HepG2 (cell line): ENCODE results near the gene WDR26. TPM values are rescaled to one million over a fixed set of nuclear protein-coding genes. Genes with fewer than 3 reads are reported as not detected.

ENCODE experiments used
- HDAC6 ChIP-seq: fragments of 200-600 bp; sonication (generic); IDR thresholded peaks from 2 replicates; pipeline ENCODE4 v1.7.0; 2017; ENCODE audit warnings: mild to moderate bottlenecking, antibody characterized with exemption, low read length, low read depth
- IRF2 ChIP-seq: IDR thresholded peaks from 2 replicates; pipeline ENCODE4 v1.6.1; 2018; ENCODE audit warnings: missing genetic modification reagents, missing compliant biosample characterization
- MEIS1 ChIP-seq: sonication (generic); formaldehyde crosslinking; IDR thresholded peaks from 2 replicates; pipeline ENCODE4 v1.9.0; 2021; ENCODE audit warnings: mild to moderate bottlenecking, missing genetic modification reagents, moderate library complexity, borderline replicate concordance
- MTA1 ChIP-seq: sonication (generic); formaldehyde crosslinking; IDR thresholded peaks from 2 replicates; pipeline ENCODE4 v1.4.0; 2020; ENCODE audit warnings: missing genetic modification reagents, mild to moderate bottlenecking, borderline replicate concordance
- MTF2 ChIP-seq: sonication (generic); formaldehyde crosslinking; IDR thresholded peaks from 2 replicates; pipeline ENCODE4 v1.5.0; 2020; ENCODE audit warnings: missing genetic modification reagents, borderline replicate concordance
- MXD4 ChIP-seq: IDR thresholded peaks from 2 replicates; pipeline ENCODE4 v1.6.1; 2016; ENCODE audit warnings: mild to moderate bottlenecking, missing biosample characterization, missing genetic modification reagents
- MXI1 ChIP-seq: IDR thresholded peaks from 3 replicates; pipeline ENCODE4 v1.6.1; 2012; ENCODE audit warnings: low read depth, low read length, inconsistent platforms, borderline replicate concordance
- NCOA2 ChIP-seq: sonication (generic); formaldehyde crosslinking; IDR thresholded peaks from 2 replicates; pipeline ENCODE4 v1.8.0; 2022; ENCODE audit warnings: inconsistent platforms
- NFKB2 ChIP-seq: sonication (generic); formaldehyde crosslinking; IDR thresholded peaks from 2 replicates; pipeline ENCODE4 v1.4.0; 2020; ENCODE audit warnings: missing genetic modification reagents, borderline replicate concordance
- NFKBIZ ChIP-seq: IDR thresholded peaks from 2 replicates; pipeline ENCODE4 v1.6.1; 2018; ENCODE audit warnings: missing genetic modification reagents, missing compliant biosample characterization
- NPAS2 ChIP-seq: sonication (generic); formaldehyde crosslinking; IDR thresholded peaks from 2 replicates; pipeline ENCODE4 v1.8.0; 2022; ENCODE audit warnings: mild to moderate bottlenecking, missing genetic modification reagents, borderline replicate concordance
- POGZ ChIP-seq: sonication (generic); formaldehyde crosslinking; IDR thresholded peaks from 2 replicates; pipeline ENCODE4 v1.4.0; 2020; ENCODE audit warnings: mild to moderate bottlenecking, missing genetic modification reagents
- PRDM15 ChIP-seq: sonication (generic); formaldehyde crosslinking; IDR thresholded peaks from 2 replicates; pipeline ENCODE4 v1.4.0; 2020; ENCODE audit warnings: missing genetic modification reagents
- TBX3 ChIP-seq: fragments of 450-650 bp; IDR thresholded peaks from 2 replicates; pipeline ENCODE4 v1.6.1; 2017; ENCODE audit warnings: antibody characterized with exemption, mild to moderate bottlenecking, inconsistent platforms, borderline replicate concordance
- XBP1 ChIP-seq: sonication (generic); formaldehyde crosslinking; IDR thresholded peaks from 2 replicates; pipeline ENCODE4 v1.5.0; 2020; ENCODE audit warnings: missing genetic modification reagents
- ZBTB38 ChIP-seq: sonication (generic); formaldehyde crosslinking; IDR thresholded peaks from 2 replicates; pipeline ENCODE4 v1.5.1; 2020; ENCODE audit warnings: mild to moderate bottlenecking, missing genetic modification reagents
- ZBTB49 ChIP-seq: sonication (generic); formaldehyde crosslinking; IDR thresholded peaks from 2 replicates; pipeline ENCODE4 v1.4.0; 2020; ENCODE audit warnings: missing genetic modification reagents, borderline replicate concordance
- ZNF160 ChIP-seq: sonication (generic); formaldehyde crosslinking; IDR thresholded peaks from 2 replicates; pipeline ENCODE4 v1.8.0; 2022; ENCODE audit warnings: mild to moderate bottlenecking, inconsistent platforms, missing genetic modification reagents
- ZNF225 ChIP-seq: sonication (generic); formaldehyde crosslinking; IDR thresholded peaks from 2 replicates; pipeline ENCODE4 v1.4.0; 2020; ENCODE audit warnings: mild to moderate bottlenecking, missing genetic modification reagents
- ZNF230 ChIP-seq: sonication (generic); formaldehyde crosslinking; IDR thresholded peaks from 2 replicates; pipeline ENCODE4 v1.4.0; 2020; ENCODE audit warnings: mild to moderate bottlenecking, missing genetic modification reagents
- ZNF451 ChIP-seq: sonication (generic); formaldehyde crosslinking; IDR thresholded peaks from 2 replicates; pipeline ENCODE4 v1.5.0; 2020; ENCODE audit warnings: mild to moderate bottlenecking, missing genetic modification reagents
- ZNF773 ChIP-seq: sonication (generic); formaldehyde crosslinking; IDR thresholded peaks from 2 replicates; pipeline ENCODE4 v1.4.0; 2020; ENCODE audit warnings: missing genetic modification reagents, borderline replicate concordance
- ZNF784 ChIP-seq: sonication (generic); formaldehyde crosslinking; IDR thresholded peaks from 2 replicates; pipeline ENCODE4 v1.5.1; 2020; ENCODE audit warnings: missing genetic modification reagents, mild to moderate bottlenecking, borderline replicate concordance
- ZNF839 ChIP-seq: sonication (generic); formaldehyde crosslinking; IDR thresholded peaks from 2 replicates; pipeline ENCODE4 v1.4.0; 2020; ENCODE audit warnings: missing genetic modification reagents, mild to moderate bottlenecking, borderline replicate concordance
- polyA plus RNA-seq, 8 experiments: library from polyadenylated mRNA; depleted of rRNA in 3 of 8; stranded (reverse) in 7 of 8; unstranded in 1 of 8; fragments of >200 nt; fragmentation: Illumina TruSeq in 4 of 8; extraction: Trizol in 4 of 8; gene quantifications; 2 replicates each; pipeline versions ENCODE4 v1.2.1 to v1.2.3, GENCODE V29; 2011 to 2016; ENCODE audit warnings: low read depth in 4 of 8, missing spikeins in 1 of 8, mixed read lengths in 1 of 8; ENCODE audit not compliant: insufficient read depth in 1 of 8
- total RNA-seq, 5 experiments: library from RNA; depleted of rRNA; stranded (reverse); fragments of >200 nt; fragmentation: Illumina TruSeq; extraction: Trizol; gene quantifications; 2 replicates each; pipeline ENCODE4 v1.2.3, GENCODE V29; 2016; ENCODE audit warnings: low read depth in 1 of 5

Gene WDR26
- total and polyA plus RNA-seq, 2 of the 13 experiments (the other 11 are each of a cell fraction or from before 2014, with no cell fraction given): 13.2 to 23.7 TPM

GRCh38 chr1:224434691-224435317, at the start of gene WDR26 (continued):
- no peak for TF ChIP-seq TBX3
- peak; percentile 53; the same call in 1 of the 2 replicates for TF ChIP-seq ZNF773 (CRISPR knock-in tag)
- no peak for TF ChIP-seq MTF2 (CRISPR knock-in tag)
- 0 out of 2 replicates have a peak, but pooled peaks have one; percentile 61 for TF ChIP-seq ZNF230 (CRISPR knock-in tag)
- no peak; the same call in 1 of the 2 replicates for TF ChIP-seq ZNF160 (CRISPR knock-in tag)
- TF ChIP-seq MXI1: peak; percentile 88; the same call in 2 of the 3 replicates
- TF ChIP-seq IRF2 (CRISPR knock-in tag): peak; percentile 68
- TF ChIP-seq ZNF225: peak; percentile 70; the same call in 1 of the 2 replicates
- peak; percentile 89; the same call in 1 of the 2 replicates for TF ChIP-seq NFKB2 (CRISPR knock-in tag)
- no peak for TF ChIP-seq MEIS1 (CRISPR knock-in tag)
- peak; percentile 43; the same call in 1 of the 2 replicates for TF ChIP-seq ZNF784 (CRISPR knock-in tag)
- TF ChIP-seq NCOA2: no peak
- TF ChIP-seq ZBTB38 (CRISPR knock-in tag): peak; percentile 40; the same call in 1 of the 2 replicates
- TF ChIP-seq HDAC6: no peak
- TF ChIP-seq NFKBIZ (CRISPR knock-in tag): 0 out of 2 replicates have a peak, but pooled peaks have one; percentile 34
- no peak for TF ChIP-seq ZBTB49
- 0 out of 2 replicates have a peak, but pooled peaks have one; percentile 51 for TF ChIP-seq ZNF451 (CRISPR knock-in tag)
- peak; percentile 83; the same call in 1 of the 2 replicates for TF ChIP-seq ZNF839 (CRISPR knock-in tag)
- peak; percentile 72 for TF ChIP-seq POGZ (CRISPR knock-in tag)
- 0 out of 2 replicates have a peak, but pooled peaks have one; percentile 41 for TF ChIP-seq PRDM15 (CRISPR knock-in tag)
- no peak for TF ChIP-seq XBP1 (CRISPR knock-in tag)
- TF ChIP-seq NPAS2 (CRISPR knock-in tag): no peak
- peak; percentile 91 for TF ChIP-seq MXD4
- peak; percentile 81; the same call in 1 of the 2 replicates for TF ChIP-seq MTA1
